ENCODE measurements around the gene KLHDC8B.
A peak's percentile ranks its signal among the peaks of the same experiment; 100 is the strongest.

KLHDC8B gene

GRCh38 chr3:49171119-49171774 lies at the start of gene KLHDC8B:
Gene KLHDC8B (plus strand): TSS chr3:49171598. CDS start chr3:49172770, 1,172 bp downstream.
- DNase-seq (ENCODE audit: low spot score) = peak; percentile 42

- no peak for DNase-seq (ENCODE audit: low spot score)
Measured at GRCh38 chr3:49122022-49122421, 49.4 kb upstream of the KLHDC8B start.

GRCh38 chr3:49122451-49122850 lies 48.9 kb upstream of the KLHDC8B start:
- DNase-seq (ENCODE audit: low spot score) = no peak

- no peak for DNase-seq (ENCODE audit: low spot score)
Measured at GRCh38 chr3:49122886-49123545, 48.4 kb upstream of the KLHDC8B start.

- no peak for DNase-seq (ENCODE audit: low spot score)
Measured at GRCh38 chr3:49123687-49124086, 47.7 kb upstream of the KLHDC8B start.

- no peak for DNase-seq (ENCODE audit: low spot score)
Measured at GRCh38 chr3:49124203-49124602, 47.2 kb upstream of the KLHDC8B start.

- peak; percentile 52 for DNase-seq (ENCODE audit: low spot score)
Measured at GRCh38 chr3:49124991-49125670, 46.3 kb upstream of the KLHDC8B start.

- no peak for DNase-seq (ENCODE audit: low spot score)
Measured at GRCh38 chr3:49131040-49131439, 40.4 kb upstream of the KLHDC8B start.

GRCh38 chr3:49131576-49131975 lies 39.8 kb upstream of the KLHDC8B start:
- DNase-seq (ENCODE audit: low spot score) = no peak

- DNase-seq (ENCODE audit: low spot score) = no peak
Measured at GRCh38 chr3:49132073-49132436, 39.3 kb upstream of the KLHDC8B start.

- peak; percentile 58 for DNase-seq (ENCODE audit: low spot score)
Measured at GRCh38 chr3:49132437-49133225, 38.8 kb upstream of the KLHDC8B start, which contains the start of gene LAMB2. Gene LAMB2 (minus strand): TSS chr3:49133050. CDS start chr3:49132867, 183 bp downstream.

GRCh38 chr3:49133226-49133951 lies 38.0 kb upstream of the KLHDC8B start:
- peak; percentile 71 for DNase-seq (ENCODE audit: low spot score)

- no peak for DNase-seq (ENCODE audit: low spot score)
Measured at GRCh38 chr3:49134471-49135265, 36.7 kb upstream of the KLHDC8B start.

GRCh38 chr3:49135499-49135898 lies 35.9 kb upstream of the KLHDC8B start:
- no peak for DNase-seq (ENCODE audit: low spot score)

GRCh38 chr3:49140080-49140479 lies 31.3 kb upstream of the KLHDC8B start:
- no peak for DNase-seq (ENCODE audit: low spot score)

- DNase-seq (ENCODE audit: low spot score) = no peak
Measured at GRCh38 chr3:49148159-49148558, 23.2 kb upstream of the KLHDC8B start.

- no peak for DNase-seq (ENCODE audit: low spot score)
Measured at GRCh38 chr3:49151610-49152009, 19.8 kb upstream of the KLHDC8B start.

GRCh38 chr3:49153349-49153912 lies 18.0 kb upstream of the KLHDC8B start:
- no peak for DNase-seq (ENCODE audit: low spot score)

GRCh38 chr3:49157289-49157688 lies 14.1 kb upstream of the KLHDC8B start:
- DNase-seq (ENCODE audit: low spot score) = no peak

GRCh38 chr3:49158103-49158709 lies 13.2 kb upstream of the KLHDC8B start:
- no peak for DNase-seq (ENCODE audit: low spot score)
